H9 (cell line): Measurements from ENCODE around the gene INHBB. TPM values are rescaled to one million over a fixed set of nuclear protein-coding genes. Genes with fewer than 3 reads are reported as not detected.
"Not testable (repeated sequence)": the region's sequence is repeated elsewhere in the genome, so short reads cannot be mapped to it uniquely, and the experiment has no call there.

ENCODE experiments used
- DNase-seq: peaks from one replicate; pipeline ENCODE4 v3.0.0-alpha.2; 2017
- H2AFZ ChIP-seq: one replicate; pipeline ENCODE4 v1.6.1; 2013; ENCODE audit warnings: mild to moderate bottlenecking, low read length, control low read depth, moderate library complexity
- H2AK5ac ChIP-seq: 2 replicates; pipeline ENCODE4 v1.6.1; 2013; ENCODE audit warnings: low read length, control low read depth, mixed read lengths; ENCODE audit not compliant: insufficient read length
- H2BK120ac ChIP-seq: one replicate; pipeline ENCODE4 v1.6.1; 2013; ENCODE audit warnings: low read depth, mild to moderate bottlenecking, low read length, control low read depth, inconsistent platforms; ENCODE audit not compliant: poor library complexity, severe bottlenecking
- H2BK12ac ChIP-seq: 2 replicates; pipeline ENCODE4 v1.6.1; 2013; ENCODE audit warnings: low read length, control low read depth, mixed read lengths, low read depth; ENCODE audit not compliant: insufficient read length
- H2BK15ac ChIP-seq: 2 replicates; pipeline ENCODE4 v1.6.1; 2013; ENCODE audit warnings: low read depth, low read length, control low read depth
- H2BK20ac ChIP-seq: one replicate; pipeline ENCODE4 v1.6.1; 2013; ENCODE audit warnings: low read depth, mild to moderate bottlenecking, low read length, control low read depth, inconsistent platforms; ENCODE audit not compliant: poor library complexity, severe bottlenecking
- H2BK5ac ChIP-seq: 2 replicates; pipeline ENCODE4 v1.6.1; 2013; ENCODE audit warnings: low read length, control low read depth, mixed read lengths; ENCODE audit not compliant: insufficient read length
- H3K14ac ChIP-seq: 2 replicates; pipeline ENCODE4 v1.6.1; 2013; ENCODE audit warnings: low read length, control low read depth; ENCODE audit not compliant: insufficient read depth
- H3K18ac ChIP-seq: 2 replicates; pipeline ENCODE4 v1.6.1; 2013; ENCODE audit warnings: low read depth, mild to moderate bottlenecking, mixed read lengths, low read length, control low read depth; ENCODE audit not compliant: insufficient read length
- H3K23ac ChIP-seq: 2 replicates; pipeline ENCODE4 v1.6.1; 2013; ENCODE audit warnings: low read length, control low read depth, mixed read lengths, low read depth; ENCODE audit not compliant: insufficient read length
- H3K23me2 ChIP-seq: 2 replicates; pipeline ENCODE4 v1.6.1; 2013; ENCODE audit warnings: low read depth, mild to moderate bottlenecking, mixed read lengths, low read length, control low read depth; ENCODE audit not compliant: insufficient read length, poor library complexity, severe bottlenecking
- H3K27ac ChIP-seq: 2 replicates; pipeline ENCODE4 v1.5.1; 2013; ENCODE audit warnings: low read length, control low read depth, mixed read lengths, low read depth; ENCODE audit not compliant: insufficient read length
- H3K27me3 ChIP-seq: 2 replicates; pipeline ENCODE4 v1.6.1; 2013; ENCODE audit warnings: low read length, control low read depth, inconsistent platforms; ENCODE audit not compliant: insufficient read depth
- H3K4ac ChIP-seq: 2 replicates; pipeline ENCODE4 v1.6.1; 2013; ENCODE audit warnings: low read depth, mild to moderate bottlenecking, control low read depth, inconsistent platforms, low read length, moderate library complexity
- H3K4me1 ChIP-seq: 2 replicates; pipeline ENCODE4 v1.6.1; 2013; ENCODE audit warnings: low read length, control low read depth, inconsistent platforms; ENCODE audit not compliant: insufficient read depth
- H3K4me2 ChIP-seq: 2 replicates; pipeline ENCODE4 v1.6.1; 2013; ENCODE audit warnings: low read length, control low read depth, mixed read lengths; ENCODE audit not compliant: insufficient read length, insufficient read depth
- H3K56ac ChIP-seq: 2 replicates; pipeline ENCODE4 v1.6.1; 2013; ENCODE audit warnings: low read depth, mild to moderate bottlenecking, mixed read lengths, low read length, control low read depth; ENCODE audit not compliant: insufficient read length
- H3K79me1 ChIP-seq: 2 replicates; pipeline ENCODE4 v1.6.1; 2013; ENCODE audit warnings: low read depth, mild to moderate bottlenecking, moderate library complexity, low read length, control low read depth, inconsistent platforms; ENCODE audit not compliant: insufficient read depth, poor library complexity, severe bottlenecking
- H3K79me2 ChIP-seq: 2 replicates; pipeline ENCODE4 v1.6.1; 2013; ENCODE audit warnings: low read length, control low read depth, inconsistent platforms; ENCODE audit not compliant: insufficient read depth
- H3K9ac ChIP-seq: 2 replicates; pipeline ENCODE4 v1.6.1; 2013; ENCODE audit warnings: low read length, control low read depth, mixed read lengths; ENCODE audit not compliant: insufficient read length; ENCODE audit errors: extremely low read depth
- H3K9me3 ChIP-seq: one replicate; pipeline ENCODE4 v1.6.1; 2013; ENCODE audit warnings: low read depth, low read length, inconsistent platforms; ENCODE audit not compliant: control insufficient read depth
- H3T11ph ChIP-seq: one replicate; pipeline ENCODE4 v1.6.1; 2013; ENCODE audit warnings: mild to moderate bottlenecking, low read length, control low read depth, inconsistent platforms
- H4K20me1 ChIP-seq: one replicate; pipeline ENCODE4 v1.6.1; 2013; ENCODE audit not compliant: control insufficient read depth, insufficient read length, insufficient read depth
- H4K5ac ChIP-seq: 2 replicates; pipeline ENCODE4 v1.6.1; 2013; ENCODE audit warnings: low read depth, mild to moderate bottlenecking, mixed read lengths, low read length, control low read depth; ENCODE audit not compliant: insufficient read length
- H4K8ac ChIP-seq: replicated peaks from 2 replicates; pipeline ENCODE4 v1.6.1; 2013; ENCODE audit warnings: low read length, control low read depth, mixed read lengths, low read depth; ENCODE audit not compliant: insufficient read length
- H4K91ac ChIP-seq: 2 replicates; pipeline ENCODE4 v1.6.1; 2013; ENCODE audit warnings: low read depth, mild to moderate bottlenecking, moderate library complexity, mixed read lengths, low read length, control low read depth; ENCODE audit not compliant: insufficient read length
- H3K27ac Mint-ChIP-seq, 3 experiments: 2 replicates in 2 of 3; 3 replicates in 1 of 3; pipeline ENCODE4 v1.8.0; 2020 to 2021; ENCODE audit warnings: mixed read lengths in 3 of 3, mild to moderate bottlenecking in 1 of 3, moderate library complexity in 1 of 3
- H3K27me3 Mint-ChIP-seq: 2 replicates; pipeline ENCODE4 v1.8.0; 2021; ENCODE audit warnings: low read depth, mild to moderate bottlenecking, moderate library complexity, mixed read lengths
- H3K36me3 Mint-ChIP-seq, 3 experiments: 2 replicates in 2 of 3; 3 replicates in 1 of 3; pipeline ENCODE4 v1.8.0; 2020 to 2021; ENCODE audit warnings: low read depth in 3 of 3, mixed read lengths in 3 of 3; ENCODE audit not compliant: insufficient read depth in 1 of 3
- H3K4me1 Mint-ChIP-seq, 2 experiments: 2 replicates each; pipeline ENCODE4 v1.8.0; 2020; ENCODE audit warnings: mixed read lengths in 2 of 2
- H3K4me3 Mint-ChIP-seq, 2 experiments: 2 replicates in 1 of 2; 3 replicates in 1 of 2; pipeline ENCODE4 v1.8.0; 2020 to 2021; ENCODE audit warnings: mild to moderate bottlenecking in 2 of 2, mixed read lengths in 2 of 2, moderate library complexity in 1 of 2
- H3K9me3 Mint-ChIP-seq, 2 experiments: 2 replicates in 1 of 2; 3 replicates in 1 of 2; pipeline ENCODE4 v1.8.0; 2020; ENCODE audit warnings: mild to moderate bottlenecking in 2 of 2, mixed read lengths in 2 of 2, moderate library complexity in 1 of 2
- WGBS: extraction: QIAGEN DNeasy Blood & Tissue Kit; methylation state at CpG from one replicate; pipeline ENCODE4 v1.1.7; 2013; ENCODE audit warnings: missing lambda C conversion rate, low lambda C conversion rate, mixed read lengths; ENCODE audit not compliant: insufficient read length; ENCODE audit errors: extremely low coverage; 5-methylcytosine and 5-hydroxymethylcytosine counted together
- total RNA-seq: library from RNA; stranded (reverse); gene quantifications from 2 replicates; pipeline ENCODE4 v1.2.1, GENCODE V29; 2021
- TF ChIP-seq, protein P1 (sequence below): fragments of 200-600 bp; sonication (generic); conservative IDR thresholded peaks from 3 replicates; pipeline ENCODE4 v1.8.0; 2021; ENCODE audit warnings: antibody characterized with exemption, mild to moderate bottlenecking

The INHBB gene
- total RNA-seq, 1 experiment from 2014 or later, result 0.13 TPM

DNA sequence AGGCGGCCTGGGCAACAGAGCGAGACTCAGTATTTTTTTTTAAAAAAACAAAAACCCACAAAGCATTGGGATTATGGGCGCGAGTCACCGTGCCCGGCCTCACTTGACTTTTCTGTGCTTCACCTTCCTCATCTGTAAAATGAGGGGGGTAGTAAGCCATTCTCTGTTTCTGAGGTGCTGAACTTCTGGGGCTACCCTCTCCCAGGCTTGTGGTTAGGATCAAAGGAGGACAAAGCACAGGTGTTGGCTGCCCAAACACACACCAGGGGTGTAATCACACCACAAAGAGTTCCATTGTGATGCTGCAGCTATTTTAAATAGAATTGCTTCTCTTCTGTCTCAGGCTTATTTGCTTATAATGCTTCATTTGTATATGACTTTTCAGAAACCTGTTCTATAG lies 35.8 kb upstream of the INHBB start:
- H4K8ac ChIP-seq, result no peak overlapping the region
- H3K4me3 Mint-ChIP-seq, result no peak overlapping the region
- peaks cover 75% of the 10 kb centered on the region for H3K27me3 Mint-ChIP-seq
- TF ChIP-seq, protein P1, sequence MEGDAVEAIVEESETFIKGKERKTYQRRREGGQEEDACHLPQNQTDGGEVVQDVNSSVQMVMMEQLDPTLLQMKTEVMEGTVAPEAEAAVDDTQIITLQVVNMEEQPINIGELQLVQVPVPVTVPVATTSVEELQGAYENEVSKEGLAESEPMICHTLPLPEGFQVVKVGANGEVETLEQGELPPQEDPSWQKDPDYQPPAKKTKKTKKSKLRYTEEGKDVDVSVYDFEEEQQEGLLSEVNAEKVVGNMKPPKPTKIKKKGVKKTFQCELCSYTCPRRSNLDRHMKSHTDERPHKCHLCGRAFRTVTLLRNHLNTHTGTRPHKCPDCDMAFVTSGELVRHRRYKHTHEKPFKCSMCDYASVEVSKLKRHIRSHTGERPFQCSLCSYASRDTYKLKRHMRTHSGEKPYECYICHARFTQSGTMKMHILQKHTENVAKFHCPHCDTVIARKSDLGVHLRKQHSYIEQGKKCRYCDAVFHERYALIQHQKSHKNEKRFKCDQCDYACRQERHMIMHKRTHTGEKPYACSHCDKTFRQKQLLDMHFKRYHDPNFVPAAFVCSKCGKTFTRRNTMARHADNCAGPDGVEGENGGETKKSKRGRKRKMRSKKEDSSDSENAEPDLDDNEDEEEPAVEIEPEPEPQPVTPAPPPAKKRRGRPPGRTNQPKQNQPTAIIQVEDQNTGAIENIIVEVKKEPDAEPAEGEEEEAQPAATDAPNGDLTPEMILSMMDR, result no peak
- H2BK12ac ChIP-seq, result no peak overlapping the region
- H3K27ac Mint-ChIP-seq, result no peak overlapping the region
- no peak overlapping the region for H2BK20ac ChIP-seq
- H3K27me3 ChIP-seq, result peaks cover 6% of the 10 kb centered on the region; the same call in 1 of the 2 replicates
- H4K5ac ChIP-seq, result no peak overlapping the region
- H2BK5ac ChIP-seq, result no peak overlapping the region
- H3K79me1 ChIP-seq, result no peaks in the 10 kb centered on the region
- no peak overlapping the region for H3K14ac ChIP-seq
- H4K91ac ChIP-seq, result no peak overlapping the region
- H3K27ac ChIP-seq, result no peak overlapping the region
- no peak overlapping the region for H3T11ph ChIP-seq
- H3K79me2 ChIP-seq, result no peaks in the 10 kb centered on the region
- H3K9me3 Mint-ChIP-seq, result no peaks in the 10 kb centered on the region; a peak in 2 of 5 replicates
- no peak overlapping the region for H2BK120ac ChIP-seq
- WGBS, result no CpG with 5 or more reads among the region's 6 CpGs
- no peaks in the 10 kb centered on the region for H3K4me1 ChIP-seq
- no peak overlapping the region for H3K18ac ChIP-seq
- H3K9ac ChIP-seq, result no peak overlapping the region
- no peaks in the 10 kb centered on the region for H3K36me3 Mint-ChIP-seq
- no peak overlapping the region for H3K4ac ChIP-seq
- no peak overlapping the region for H2AFZ ChIP-seq
- DNase-seq, result no peak
- H2BK15ac ChIP-seq, result no peak overlapping the region
- H3K4me1 Mint-ChIP-seq, result peaks cover 21 to 38% of the 10 kb centered on the region in 2 experiments
- peaks cover 2% of the 10 kb centered on the region for H4K20me1 ChIP-seq
- H3K23me2 ChIP-seq, result peaks cover 4% of the 10 kb centered on the region
- no peak overlapping the region for H3K4me2 ChIP-seq
- no peak overlapping the region for H2AK5ac ChIP-seq
- H3K23ac ChIP-seq, result no peak overlapping the region
- H3K56ac ChIP-seq, result no peak overlapping the region
- H3K9me3 ChIP-seq, result no peaks in the 10 kb centered on the region

DNA sequence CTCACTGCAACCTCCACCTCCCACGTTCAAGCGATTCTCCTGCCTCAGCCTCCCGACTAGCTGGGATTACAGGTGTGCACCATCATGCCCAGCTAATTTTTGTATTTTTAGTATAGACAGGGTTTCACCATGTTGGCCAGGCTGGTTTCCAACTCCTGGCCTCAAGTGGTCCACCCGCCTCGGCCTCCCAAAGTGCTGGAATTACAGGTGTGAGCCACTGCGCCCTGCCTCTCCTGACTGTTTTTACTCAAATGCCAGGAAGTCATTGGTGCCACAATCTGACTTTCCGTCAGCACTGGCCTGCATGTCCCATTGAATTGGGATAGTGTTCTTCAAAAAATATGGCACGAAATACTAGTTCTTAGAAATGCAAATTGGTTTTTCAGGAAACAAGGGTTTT lies 35.1 kb upstream of the INHBB start:
- not testable (repeated sequence) for H3K4ac ChIP-seq, H3K79me1 ChIP-seq, H2AFZ ChIP-seq, H3K23me2 ChIP-seq, H2BK15ac ChIP-seq, H3K9me3 ChIP-seq, H3K4me2 ChIP-seq, H3K79me2 ChIP-seq, H2BK5ac ChIP-seq, H4K5ac ChIP-seq, H4K91ac ChIP-seq, H2BK12ac ChIP-seq, H3T11ph ChIP-seq, H3K9me3 Mint-ChIP-seq, DNase-seq, H3K36me3 Mint-ChIP-seq, H3K56ac ChIP-seq, H2AK5ac ChIP-seq, H3K4me3 Mint-ChIP-seq, H4K8ac ChIP-seq, H3K18ac ChIP-seq, H3K27me3 ChIP-seq, H3K9ac ChIP-seq, H2BK20ac ChIP-seq, H2BK120ac ChIP-seq, H4K20me1 ChIP-seq, H3K27ac ChIP-seq, H3K27ac Mint-ChIP-seq, H3K23ac ChIP-seq, H3K14ac ChIP-seq, H3K4me1 ChIP-seq
- Mint-ChIP-seq H3K4me1 (peaks cover 22 to 42% of the 10 kb centered on the region in 2 experiments), H3K27me3 (peaks cover 82% of the 10 kb centered on the region)
- WGBS, result no CpG with 5 or more reads among the region's 8 CpGs
